PC-9 (cell line): Measurements from ENCODE around the gene TBCD.

ENCODE experiments used
- EZH2 ChIP-seq: fragments of 200-600 bp; sonication (generic); IDR thresholded peaks from 2 replicates; pipeline ENCODE4 v1.8.0; 2017; ENCODE audit warnings: antibody characterized with exemption, low read depth
- TF ChIP-seq, protein P1 (sequence below): fragments of 200-600 bp; sonication (generic); conservative IDR thresholded peaks from 2 replicates; pipeline ENCODE4 v1.6.1; 2017; ENCODE audit warnings: mixed run types, antibody characterized with exemption, mild to moderate bottlenecking, moderate library complexity

DNA sequence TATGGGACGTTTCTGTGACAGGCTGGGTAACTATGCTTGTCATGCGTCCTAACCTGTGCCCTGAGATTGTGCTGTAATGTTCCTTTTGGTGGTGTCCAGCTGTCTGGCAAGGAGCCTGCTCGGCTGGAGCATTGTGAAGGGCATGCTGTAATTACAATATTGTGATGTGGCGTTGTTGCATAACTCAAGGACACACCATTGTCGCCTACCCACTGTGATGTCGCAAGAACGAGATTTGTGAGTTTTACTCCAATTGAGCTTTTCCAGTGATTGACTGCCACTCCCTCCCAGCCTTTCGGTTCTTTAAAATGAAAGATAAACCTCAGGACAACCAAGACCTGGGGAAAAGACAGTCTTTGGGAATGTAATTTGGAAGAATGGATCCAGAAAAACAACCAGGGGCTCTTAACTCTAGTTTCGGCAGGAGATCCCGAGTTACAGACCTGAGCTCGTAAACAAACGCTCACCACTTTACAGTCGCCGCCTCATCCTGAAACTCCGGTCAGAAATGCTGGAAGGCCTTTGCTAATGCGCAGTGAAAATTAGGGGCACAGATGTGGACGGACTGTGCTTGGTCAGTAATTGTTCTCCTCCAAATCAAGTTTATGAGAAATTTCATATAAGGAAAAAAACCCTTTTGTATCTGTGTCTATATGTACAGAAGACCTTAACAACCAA, 86.7 kb downstream of the TBCD start:
- TF ChIP-seq, protein P1, sequence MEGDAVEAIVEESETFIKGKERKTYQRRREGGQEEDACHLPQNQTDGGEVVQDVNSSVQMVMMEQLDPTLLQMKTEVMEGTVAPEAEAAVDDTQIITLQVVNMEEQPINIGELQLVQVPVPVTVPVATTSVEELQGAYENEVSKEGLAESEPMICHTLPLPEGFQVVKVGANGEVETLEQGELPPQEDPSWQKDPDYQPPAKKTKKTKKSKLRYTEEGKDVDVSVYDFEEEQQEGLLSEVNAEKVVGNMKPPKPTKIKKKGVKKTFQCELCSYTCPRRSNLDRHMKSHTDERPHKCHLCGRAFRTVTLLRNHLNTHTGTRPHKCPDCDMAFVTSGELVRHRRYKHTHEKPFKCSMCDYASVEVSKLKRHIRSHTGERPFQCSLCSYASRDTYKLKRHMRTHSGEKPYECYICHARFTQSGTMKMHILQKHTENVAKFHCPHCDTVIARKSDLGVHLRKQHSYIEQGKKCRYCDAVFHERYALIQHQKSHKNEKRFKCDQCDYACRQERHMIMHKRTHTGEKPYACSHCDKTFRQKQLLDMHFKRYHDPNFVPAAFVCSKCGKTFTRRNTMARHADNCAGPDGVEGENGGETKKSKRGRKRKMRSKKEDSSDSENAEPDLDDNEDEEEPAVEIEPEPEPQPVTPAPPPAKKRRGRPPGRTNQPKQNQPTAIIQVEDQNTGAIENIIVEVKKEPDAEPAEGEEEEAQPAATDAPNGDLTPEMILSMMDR, result no peak
- no peak for TF ChIP-seq EZH2
